GM19438 (cell line): ENCODE results near the gene UBE2Q1.

ENCODE experiments used
- ATAC-seq: cut with Tn5 transposase; IDR thresholded peaks from one replicate; pipeline ENCODE4 v1.9.1; 2021; ENCODE audit warnings: low read depth; ENCODE audit not compliant: unreplicated experiment

UBE2Q1 gene

GRCh38 chr1:154557939-154558719 is at the start of gene UBE2Q1:
UBE2Q1 (minus strand) TSS chr1:154558662; CDS start chr1:154558553, 109 bp downstream.
- ATAC-seq = peak; percentile 9

GRCh38 chr1:154607609-154608396 is 49.3 kb upstream of the UBE2Q1 start, which contains the start of gene ADAR:
ADAR (minus strand) TSS chr1:154608186; CDS start chr1:154608006, 180 bp downstream.
- no peak for ATAC-seq

DNA sequence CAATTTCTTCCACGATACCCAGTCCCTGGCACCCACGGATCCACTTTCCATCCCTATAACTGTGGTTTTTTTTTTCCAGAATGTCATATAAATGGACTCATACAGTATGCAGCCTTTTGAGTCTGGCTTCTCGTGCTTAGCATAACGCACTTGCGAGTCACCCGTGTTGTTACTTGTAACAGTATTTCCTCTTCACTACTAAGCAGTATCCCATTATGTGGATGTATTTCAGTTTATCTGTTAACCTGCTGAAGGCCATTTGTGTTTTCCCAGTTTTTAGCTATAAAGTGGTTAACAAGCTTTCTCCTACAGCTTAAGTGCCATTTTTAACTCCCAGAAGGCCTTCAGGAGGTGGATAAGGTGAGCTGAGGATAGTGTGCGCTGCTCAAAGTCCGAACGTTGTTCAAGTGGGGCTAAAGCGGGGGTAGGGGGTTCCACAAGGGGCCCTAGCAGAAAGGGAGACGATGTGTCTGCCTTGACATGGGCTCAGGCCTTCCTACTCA is 48.7 kb upstream of the UBE2Q1 start:
- no peak for ATAC-seq

DNA sequence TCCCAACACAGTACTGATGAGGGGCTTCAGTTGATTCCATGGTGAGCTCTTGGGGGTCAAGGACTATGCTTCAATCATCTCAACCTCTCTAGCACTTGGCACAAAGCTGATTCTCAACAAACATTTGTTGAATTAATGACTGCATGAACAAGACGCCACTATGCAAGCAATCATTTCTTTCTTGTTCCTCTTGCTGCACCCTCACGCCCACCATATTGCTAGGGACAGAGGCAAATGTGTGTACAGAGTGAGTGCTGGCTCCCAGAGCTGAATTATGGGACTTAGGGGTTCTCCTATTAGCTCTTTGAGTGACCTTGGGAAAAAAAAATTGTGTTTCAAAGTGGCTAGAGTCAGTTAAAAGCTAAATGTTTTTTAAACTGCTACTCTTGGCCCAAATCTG is 47.1 kb upstream of the UBE2Q1 start:
- no peak for ATAC-seq

DNA sequence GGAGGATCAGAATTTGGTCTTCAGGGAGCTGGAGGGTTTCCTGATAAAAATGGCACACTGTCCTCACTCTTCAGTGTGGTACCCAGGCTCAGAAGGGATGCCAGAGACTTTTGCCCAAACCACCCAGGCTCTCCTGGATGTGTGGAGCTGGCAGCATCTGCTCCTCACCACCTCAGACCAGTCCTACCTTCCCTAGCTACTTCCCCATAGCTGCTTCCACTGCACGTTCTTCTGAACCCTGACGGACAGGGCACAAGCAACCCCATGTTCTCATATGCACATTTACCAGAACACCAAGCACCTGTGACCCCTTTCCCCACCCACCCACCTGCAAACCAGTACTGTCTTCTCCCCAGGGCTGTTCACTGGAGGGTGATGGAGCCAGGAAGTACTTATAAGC is 44.9 kb upstream of the UBE2Q1 start:
- no peak for ATAC-seq

- ATAC-seq = no peak
Observed at GRCh38 chr1:154599658-154600057, 41.2 kb upstream of the UBE2Q1 start.

- ATAC-seq = no peak
Observed at GRCh38 chr1:154598871-154599635, 40.6 kb upstream of the UBE2Q1 start.

DNA sequence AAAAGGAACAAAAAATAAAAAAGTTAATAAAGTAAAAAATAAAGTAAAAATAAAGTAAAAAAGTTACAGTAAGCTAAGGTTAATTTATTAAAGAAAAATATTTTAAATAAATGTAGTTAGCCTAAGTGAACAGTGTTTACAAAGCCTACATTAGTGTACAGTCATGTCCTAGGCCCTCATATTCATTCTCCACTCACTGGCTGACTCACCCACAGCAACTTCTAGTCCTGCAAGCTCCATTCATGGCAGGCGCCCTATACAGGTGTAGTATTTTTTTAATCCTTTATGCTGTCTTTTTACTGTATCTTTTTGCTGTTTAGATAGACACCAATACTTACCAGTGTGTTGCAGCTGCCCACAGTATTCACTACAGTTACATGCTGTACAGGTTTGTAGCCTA is 37.2 kb upstream of the UBE2Q1 start:
- no peak for ATAC-seq

- ATAC-seq = no peak
Observed at GRCh38 chr1:154594811-154595210, 36.3 kb upstream of the UBE2Q1 start.

- ATAC-seq = no peak
Observed at GRCh38 chr1:154593390-154593789, 34.9 kb upstream of the UBE2Q1 start.

- ATAC-seq = no peak
Observed at GRCh38 chr1:154591206-154591605, 32.7 kb upstream of the UBE2Q1 start.

GRCh38 chr1:154590756-154591155 is 32.3 kb upstream of the UBE2Q1 start:
- no peak for ATAC-seq

DNA sequence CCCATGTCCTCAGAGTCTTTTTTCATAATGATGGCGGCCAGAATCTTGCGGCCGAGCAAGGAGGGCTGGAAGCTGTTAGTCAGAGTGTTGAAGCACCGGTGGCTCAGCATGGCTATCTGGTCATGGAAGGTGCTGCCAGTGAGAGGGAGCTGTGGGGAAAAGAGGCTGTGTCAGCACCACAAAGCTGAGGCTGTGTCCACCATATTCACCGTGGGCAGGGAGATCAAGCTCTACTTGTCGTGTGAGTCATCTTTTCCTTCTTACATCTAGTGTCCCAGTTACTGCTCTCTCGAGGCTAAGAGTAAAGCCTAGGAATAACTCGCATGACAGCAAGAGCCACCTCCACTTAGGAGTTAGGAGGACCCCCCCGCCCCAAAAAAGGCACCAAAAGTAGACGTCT is 31.3 kb upstream of the UBE2Q1 start:
- no peak for ATAC-seq

DNA sequence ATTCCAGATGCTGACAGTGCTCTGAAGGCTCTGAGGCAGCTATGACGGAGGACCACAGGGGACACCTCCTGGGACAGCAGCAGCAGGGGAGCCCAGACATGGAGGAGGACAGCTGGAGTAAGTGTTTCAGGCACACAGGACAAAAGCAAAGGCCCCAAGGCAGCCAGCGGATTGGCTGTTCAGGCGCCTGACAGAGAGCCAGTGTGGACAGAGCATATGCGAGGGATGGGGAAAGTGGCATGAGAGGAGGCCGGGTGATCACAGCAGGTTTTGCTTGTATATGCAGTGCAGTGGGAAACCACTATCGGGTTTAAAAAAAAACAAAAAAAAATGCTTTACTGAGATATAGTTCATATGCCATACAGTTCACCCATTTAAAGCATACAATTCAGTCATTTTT is 28.2 kb upstream of the UBE2Q1 start:
- no peak for ATAC-seq

DNA sequence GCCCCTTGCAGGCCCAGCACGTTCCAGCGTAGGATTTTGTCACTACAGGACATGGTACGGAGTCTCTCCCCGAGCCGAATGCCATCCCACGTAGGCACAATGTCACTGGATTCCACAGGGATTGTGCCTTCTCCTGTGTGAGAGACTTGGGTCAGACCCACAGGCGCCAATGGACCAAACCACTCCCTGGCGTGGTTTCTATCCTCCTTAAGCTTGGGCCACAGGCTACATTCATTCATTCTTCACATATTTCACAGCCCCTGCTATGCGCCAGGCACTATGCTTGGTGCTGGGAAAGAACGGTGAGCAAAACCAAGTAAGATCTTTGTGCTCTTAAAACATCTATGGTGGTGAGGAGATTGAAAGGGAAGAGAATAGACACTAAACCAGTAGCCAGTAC is 27.8 kb upstream of the UBE2Q1 start:
- no peak for ATAC-seq

GRCh38 chr1:154584267-154584994 is 26.0 kb upstream of the UBE2Q1 start:
- ATAC-seq = no peak

GRCh38 chr1:154583773-154584172 is 25.3 kb upstream of the UBE2Q1 start:
- no peak for ATAC-seq

DNA sequence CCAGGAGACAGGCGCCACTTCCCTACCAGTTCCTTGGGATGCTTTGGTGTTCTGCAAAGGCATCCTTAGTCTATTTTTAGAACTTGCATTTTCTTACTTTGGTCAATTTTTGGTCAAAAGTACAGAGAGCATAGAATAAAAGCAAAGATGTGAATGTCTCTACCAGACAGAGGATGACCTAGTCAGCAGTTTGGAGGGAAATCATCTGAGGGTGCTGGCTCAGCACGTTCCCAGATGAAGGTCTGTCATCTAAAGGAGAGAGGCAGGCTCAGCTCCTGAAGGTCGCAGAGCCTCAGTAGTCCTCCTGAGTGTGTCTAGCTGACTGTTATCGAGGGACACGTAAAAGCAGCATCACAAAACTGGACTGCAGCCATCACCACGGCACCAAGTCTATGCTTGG is 24.4 kb upstream of the UBE2Q1 start:
- ATAC-seq = no peak

GRCh38 chr1:154581766-154582165 is 23.3 kb upstream of the UBE2Q1 start:
- ATAC-seq = no peak

GRCh38 chr1:154579374-154579773 is 20.9 kb upstream of the UBE2Q1 start:
- no peak for ATAC-seq
